ENCODE data around the gene ZFP91.

GRCh38 chr11:58596621-58597020, 17.8 kb downstream of the ZFP91 start:
- no peak for TF ChIP-seq CTCF (IDR thresholded peaks at IDR 0.05)
- TF ChIP-seq GATA2 (CRISPR knock-in tag; IDR thresholded peaks at IDR 0.05), result no peak
- TF ChIP-seq POLR2AphosphoS5 (IDR thresholded peaks at IDR 0.05; ENCODE audit: low read depth, low read length), result no peak
